ENCODE measurements around the gene KHNYN.
A peak's percentile ranks its signal among the peaks of the same experiment; 100 is the strongest.
"Not testable (repeated sequence)": the region's sequence is repeated elsewhere in the genome, so short reads cannot be mapped to it uniquely, and the experiment has no call there.

Gene KHNYN
- 223 to 284 (median 251) reads per million in 4 donors for total RNA-seq

GRCh38 chr14:24429395-24430142 lies at the start of gene KHNYN, which contains the start of gene CBLN3:
Gene KHNYN, plus strand, starts transcription at chr14:24429954. Its CDS starts 777 bp downstream, at chr14:24430731.
Gene CBLN3, minus strand, starts transcription at chr14:24429668. Its CDS starts 614 bp downstream, at chr14:24429054.
- peak; percentile 74 to 92 (median 81) for DNase-seq

- DNase-seq: no peak
Measured at GRCh38 chr14:24381363-24382063, 48.2 kb upstream of the KHNYN start.

GRCh38 chr14:24382064-24382371 lies 47.7 kb upstream of the KHNYN start:
- no peak for DNase-seq

GRCh38 chr14:24384169-24384568 lies 45.6 kb upstream of the KHNYN start:
- no peak for DNase-seq

- DNase-seq: no peak
Measured at GRCh38 chr14:24385524-24385923, 44.2 kb upstream of the KHNYN start.

- DNase-seq: no peak
Measured at GRCh38 chr14:24387009-24387345, 42.8 kb upstream of the KHNYN start.

- not testable (repeated sequence) for DNase-seq
Measured at GRCh38 chr14:24387579-24387978, 42.2 kb upstream of the KHNYN start.

GRCh38 chr14:24388474-24389179 lies 41.1 kb upstream of the KHNYN start:
- no peak for DNase-seq

GRCh38 chr14:24389226-24389848 lies 40.4 kb upstream of the KHNYN start:
- no peak for DNase-seq

GRCh38 chr14:24390701-24391468 lies 38.9 kb upstream of the KHNYN start:
- no peak for DNase-seq

GRCh38 chr14:24392325-24393091 lies 37.2 kb upstream of the KHNYN start:
- no peak for DNase-seq

- peak in 1 of 5 donors; percentile 6 for DNase-seq
Measured at GRCh38 chr14:24394275-24394674, 35.5 kb upstream of the KHNYN start.

GRCh38 chr14:24395609-24396582 lies 33.9 kb upstream of the KHNYN start:
- no peak for DNase-seq

- no peak for DNase-seq
Measured at GRCh38 chr14:24397639-24398292, 32.0 kb upstream of the KHNYN start.

GRCh38 chr14:24398293-24398652 lies 31.5 kb upstream of the KHNYN start:
- DNase-seq: no peak

GRCh38 chr14:24398653-24399446 lies 30.9 kb upstream of the KHNYN start, which contains the start of gene NYNRIN:
Gene NYNRIN, plus strand, starts transcription at chr14:24399003. Its CDS starts 244 bp downstream, at chr14:24399247.
- peak in 4 of 5 donors; percentile 10 to 37 (median 23) for DNase-seq

GRCh38 chr14:24399447-24399822 lies 30.3 kb upstream of the KHNYN start:
- no peak for DNase-seq

- DNase-seq: no peak
Measured at GRCh38 chr14:24399999-24400718, 29.6 kb upstream of the KHNYN start.
